Erythroblast (primary cell): ENCODE results near the gene CGNL1.

ENCODE experiments used
- GATA1 ChIP-seq: IDR thresholded peaks from 2 replicates; pipeline ENCODE4 v1.6.1; 2011; ENCODE audit warnings: low read depth, mild to moderate bottlenecking, control low read depth, low read length, moderate library complexity
- POLR2A ChIP-seq: IDR thresholded peaks from 2 replicates; pipeline ENCODE4 v1.6.1; 2011; ENCODE audit warnings: mild to moderate bottlenecking, low read length

DNA sequence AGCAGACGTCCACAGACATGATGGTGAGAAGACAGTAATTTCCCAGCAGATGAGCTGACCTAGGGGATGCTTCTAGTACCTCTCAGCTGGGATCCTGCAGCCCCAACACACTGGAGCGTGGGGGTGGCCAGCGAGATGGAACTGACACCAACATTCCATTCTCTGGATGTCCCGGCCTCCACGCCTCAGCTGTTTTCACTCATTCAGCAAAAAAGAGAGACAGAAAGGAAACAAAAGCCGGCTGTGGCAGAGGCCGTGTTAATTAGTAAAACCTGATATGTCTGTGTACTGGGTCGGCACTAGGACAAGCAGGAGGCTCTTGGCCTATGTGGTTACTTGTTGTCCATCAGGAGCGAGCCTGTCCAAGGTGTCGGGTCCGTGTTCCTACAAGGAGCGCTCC lies 132.8 kb downstream of the CGNL1 start:
- TF ChIP-seq POLR2A = no peak
- no peak for TF ChIP-seq GATA1
